Thoracic aorta (tissue), 2 donors: ENCODE data around the gene SUMO1. TPM values are rescaled to one million over a fixed set of nuclear protein-coding genes. Genes with fewer than 3 reads are reported as not detected.

Source experiments
- ATAC-seq: fragments of 150-250 bp; one replicate; pipeline ENCODE4 v1.8.0; 2017; ENCODE audit warnings: low read depth; ENCODE audit not compliant: insufficient number of reproducible peaks, low FRiP score
- DNase-seq: peaks from one replicate; pipeline ENCODE4 v3.0.0-alpha.2; 2020; ENCODE audit warnings: low spot score
- H3K27ac ChIP-seq, 2 donors: fragments of 200-600 bp; sonication (generic); 1 replicate in 1 of 2; 2 replicates in 1 of 2; pipeline ENCODE4 v1.5.1; 2016; ENCODE audit warnings: mild to moderate bottlenecking in 2 of 2, moderate library complexity in 2 of 2
- H3K27me3 ChIP-seq: fragments of 200-600 bp; sonication (generic); replicated peaks from 2 replicates; pipeline ENCODE4 v1.6.0; 2016; ENCODE audit warnings: mild to moderate bottlenecking; ENCODE audit not compliant: insufficient read depth
- H3K36me3 ChIP-seq: fragments of 200-600 bp; sonication (generic); one replicate; pipeline ENCODE4 v1.5.1; 2016
- H3K4me1 ChIP-seq, 2 donors: fragments of 200-600 bp; sonication (generic); 1 replicate in 1 of 2; 2 replicates in 1 of 2; pipeline versions ENCODE4 v1.5.1 to v1.6.0; 2016; ENCODE audit warnings: low read depth in 2 of 2, mild to moderate bottlenecking in 1 of 2; ENCODE audit not compliant: control insufficient read depth in 1 of 2
- H3K4me3 ChIP-seq: fragments of 200-600 bp; sonication (generic); 2 replicates; pipeline ENCODE4 v1.5.1; 2016; ENCODE audit warnings: mild to moderate bottlenecking
- H3K9me3 ChIP-seq: fragments of 200-600 bp; sonication (generic); 2 replicates; pipeline ENCODE4 v1.5.1; 2016
- CTCF ChIP-seq: fragments of 200-600 bp; sonication (generic); IDR thresholded peaks from one replicate; pipeline ENCODE4 v1.5.1; 2019; ENCODE audit warnings: antibody characterized with exemption
- total RNA-seq, 2 donors: library from RNA; depleted of rRNA; stranded (reverse); fragments of >200 nt; gene quantifications; one replicate each; pipeline versions ENCODE4 v1.1.0 to v1.2.3, GENCODE V29; 2016

The SUMO1 gene
- total RNA-seq, 2 donors from 2014 or later, result 36.8 to 55.2 TPM

GRCh38 chr2:202208526-202208925 lies 29.9 kb downstream of the SUMO1 start:
- H3K36me3 ChIP-seq, result peaks cover 14% of the 10 kb centered on the region
- ATAC-seq, result no peak
- no peak overlapping the region for H3K4me3 ChIP-seq
- DNase-seq, result no peak
- no peaks in the 10 kb centered on the region for H3K9me3 ChIP-seq
- no peak overlapping the region for H3K27ac ChIP-seq
- no peaks in the 10 kb centered on the region for H3K27me3 ChIP-seq
- TF ChIP-seq CTCF, result no peak
- no peaks in the 10 kb centered on the region for H3K4me1 ChIP-seq

GRCh38 chr2:202204855-202205254 lies 33.5 kb downstream of the SUMO1 start:
- H3K27me3 ChIP-seq, result no peaks in the 10 kb centered on the region
- DNase-seq, result no peak
- no peaks in the 10 kb centered on the region for H3K4me1 ChIP-seq
- no peak overlapping the region for H3K4me3 ChIP-seq
- peaks cover 10% of the 10 kb centered on the region for H3K36me3 ChIP-seq
- no peaks in the 10 kb centered on the region for H3K9me3 ChIP-seq
- H3K27ac ChIP-seq, result no peak overlapping the region
- TF ChIP-seq CTCF, result no peak
- ATAC-seq, result no peak

GRCh38 chr2:202203348-202203747 lies 35.0 kb downstream of the SUMO1 start:
- Histone ChIP-seq H3K4me1 (no peaks in the 10 kb centered on the region), H3K36me3 (peaks cover 10% of the 10 kb centered on the region), H3K27me3 (no peaks in the 10 kb centered on the region), H3K27ac (no peak overlapping the region), H3K9me3 (no peaks in the 10 kb centered on the region), H3K4me3 (no peak overlapping the region)
- ATAC-seq, result no peak
- TF ChIP-seq CTCF, result no peak
- DNase-seq, result no peak

- H3K27me3 ChIP-seq, result no peaks in the 10 kb centered on the region
- H3K4me3 ChIP-seq, result no peak overlapping the region
- no peak for TF ChIP-seq CTCF
- no peak overlapping the region for H3K27ac ChIP-seq
- DNase-seq (no peak), ATAC-seq (no peak)
- H3K4me1 ChIP-seq, result no peaks in the 10 kb centered on the region
- H3K36me3 ChIP-seq, result no peaks in the 10 kb centered on the region
- no peaks in the 10 kb centered on the region for H3K9me3 ChIP-seq
Measured at GRCh38 chr2:202201220-202202160, 36.9 kb downstream of the SUMO1 start.

- Histone ChIP-seq H3K9me3 (no peaks in the 10 kb centered on the region), H3K4me1 (no peaks in the 10 kb centered on the region), H3K27me3 (no peaks in the 10 kb centered on the region), H3K4me3 (no peak overlapping the region), H3K27ac (no peak overlapping the region), H3K36me3 (no peaks in the 10 kb centered on the region)
- no peak for TF ChIP-seq CTCF
- DNase-seq, result no peak
- no peak for ATAC-seq
Measured at GRCh38 chr2:202196727-202197126, 41.7 kb downstream of the SUMO1 start.
